Loucy (cell line): Measurements from ENCODE around the gene WBP1L.
A peak's percentile ranks its signal among the peaks of the same experiment; 100 is the strongest.
"Not testable (repeated sequence)": the region's sequence is repeated elsewhere in the genome, so short reads cannot be mapped to it uniquely, and the experiment has no call there.

Experiments used
- H2AFZ ChIP-seq: fragments of 200-600 bp; sonication (generic); 2 replicates; pipeline ENCODE4 v1.6.0; 2016; ENCODE audit warnings: antibody characterized with exemption, mild to moderate bottlenecking, low read length, moderate library complexity
- H3F3A ChIP-seq: fragments of 200-600 bp; 2 replicates; pipeline ENCODE4 v1.6.0; 2016; ENCODE audit warnings: antibody characterized with exemption, low read depth, mild to moderate bottlenecking
- H3K27me3 ChIP-seq: fragments of 200-600 bp; sonication (generic); 2 replicates; pipeline ENCODE4 v1.6.1; 2014; ENCODE audit warnings: low read length, mild to moderate bottlenecking; ENCODE audit not compliant: insufficient read depth, poor library complexity, severe bottlenecking
- H3K36me3 ChIP-seq: fragments of 200-600 bp; sonication (generic); 2 replicates; pipeline ENCODE4 v1.6.1; 2016; ENCODE audit warnings: low read length; ENCODE audit not compliant: insufficient read depth
- H3K4me1 ChIP-seq: fragments of 200-600 bp; sonication (generic); 2 replicates; pipeline ENCODE4 v1.5.1; 2014; ENCODE audit warnings: low read length, mild to moderate bottlenecking; ENCODE audit not compliant: insufficient read depth, poor library complexity, severe bottlenecking
- H3K4me2 ChIP-seq: fragments of 200-600 bp; sonication (generic); 2 replicates; pipeline ENCODE4 v1.6.0; 2014; ENCODE audit warnings: antibody characterized with exemption, low read length, low read depth, mild to moderate bottlenecking; ENCODE audit not compliant: poor library complexity, severe bottlenecking
- H3K4me3 ChIP-seq: fragments of 200-600 bp; sonication (generic); 2 replicates; pipeline ENCODE4 v1.5.1; 2014; ENCODE audit warnings: low read length, mild to moderate bottlenecking, mixed read lengths; ENCODE audit not compliant: poor library complexity, severe bottlenecking
- H3K79me2 ChIP-seq: fragments of 200-600 bp; sonication (generic); 2 replicates; pipeline ENCODE4 v1.6.1; 2014; ENCODE audit warnings: low read length; ENCODE audit not compliant: insufficient read depth
- H3K9ac ChIP-seq: fragments of 200-600 bp; sonication (generic); 2 replicates; pipeline ENCODE4 v1.6.0; 2014; ENCODE audit warnings: mild to moderate bottlenecking, low read depth, low read length, moderate library complexity; ENCODE audit not compliant: poor library complexity, severe bottlenecking
- H3K9me2 ChIP-seq: fragments of 200-600 bp; sonication (generic); replicated peaks from 2 replicates; pipeline ENCODE4 v1.6.1; 2016; ENCODE audit warnings: low read depth, low read length, mixed read lengths
- H3K9me3 ChIP-seq: fragments of 200-600 bp; sonication (generic); 2 replicates; pipeline ENCODE4 v1.6.1; 2014; ENCODE audit warnings: mild to moderate bottlenecking, antibody characterized with exemption, low read length, low read depth; ENCODE audit not compliant: insufficient read depth
- H4K20me1 ChIP-seq: fragments of 200-600 bp; sonication (generic); 2 replicates; pipeline ENCODE4 v1.6.0; 2014; ENCODE audit warnings: antibody characterized with exemption, low read length, mild to moderate bottlenecking; ENCODE audit not compliant: insufficient read depth, poor library complexity, severe bottlenecking
- EZH2phosphoT487 ChIP-seq: fragments of 200-600 bp; IDR thresholded peaks from 2 replicates; pipeline ENCODE4 v1.6.1; 2018; ENCODE audit warnings: antibody characterized with exemption, mild to moderate bottlenecking, moderate library complexity, borderline replicate concordance
- TF ChIP-seq, protein P1 (sequence below): fragments of 200-600 bp; sonication (generic); conservative IDR thresholded peaks from 2 replicates; pipeline ENCODE4 v1.5.1; 2014; ENCODE audit warnings: mild to moderate bottlenecking, antibody characterized with exemption, low read length

WBP1L gene

DNA sequence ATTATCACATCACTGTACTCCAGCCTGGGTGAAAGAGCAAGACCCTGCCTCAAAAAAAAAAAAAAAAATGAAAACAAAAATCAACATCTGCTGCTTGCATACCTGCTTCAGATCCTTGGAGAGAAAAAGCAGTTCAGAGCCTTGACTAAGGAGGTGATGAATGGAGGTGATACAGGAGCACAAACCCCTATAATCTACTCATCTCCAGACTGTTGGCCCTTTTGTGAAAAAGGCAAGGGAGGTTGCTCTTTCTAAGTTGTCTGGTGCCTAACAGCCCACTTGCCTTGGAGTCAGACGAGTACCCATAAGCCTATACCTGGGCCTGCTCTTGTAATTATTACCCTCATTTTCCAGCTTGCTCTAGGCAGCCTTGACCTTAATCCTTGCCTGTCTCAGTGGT is 27.9 kb upstream of the WBP1L start:
- H3K27me3 ChIP-seq, result no peaks in the 10 kb centered on the region
- no peaks in the 10 kb centered on the region for H4K20me1 ChIP-seq
- H3K4me2 ChIP-seq, result peak overlapping the region; percentile 89

GRCh38 chr10:102716900-102717565 is 26.7 kb upstream of the WBP1L start:
- not testable (repeated sequence) for H3K9me3 ChIP-seq, H3K4me3 ChIP-seq, H4K20me1 ChIP-seq, H3K9me2 ChIP-seq, H3K27me3 ChIP-seq, H2AFZ ChIP-seq, H3K9ac ChIP-seq, H3K36me3 ChIP-seq, H3F3A ChIP-seq
- Histone ChIP-seq H3K4me2 (peak overlapping the region; percentile 40), H3K4me1 (peaks cover 49% of the 10 kb centered on the region), H3K79me2 (peaks cover 72% of the 10 kb centered on the region)

More for the DNA sequence above, 27.9 kb upstream of the WBP1L start:
- peaks cover 76% of the 10 kb centered on the region for H3K79me2 ChIP-seq
- TF ChIP-seq, protein P1, sequence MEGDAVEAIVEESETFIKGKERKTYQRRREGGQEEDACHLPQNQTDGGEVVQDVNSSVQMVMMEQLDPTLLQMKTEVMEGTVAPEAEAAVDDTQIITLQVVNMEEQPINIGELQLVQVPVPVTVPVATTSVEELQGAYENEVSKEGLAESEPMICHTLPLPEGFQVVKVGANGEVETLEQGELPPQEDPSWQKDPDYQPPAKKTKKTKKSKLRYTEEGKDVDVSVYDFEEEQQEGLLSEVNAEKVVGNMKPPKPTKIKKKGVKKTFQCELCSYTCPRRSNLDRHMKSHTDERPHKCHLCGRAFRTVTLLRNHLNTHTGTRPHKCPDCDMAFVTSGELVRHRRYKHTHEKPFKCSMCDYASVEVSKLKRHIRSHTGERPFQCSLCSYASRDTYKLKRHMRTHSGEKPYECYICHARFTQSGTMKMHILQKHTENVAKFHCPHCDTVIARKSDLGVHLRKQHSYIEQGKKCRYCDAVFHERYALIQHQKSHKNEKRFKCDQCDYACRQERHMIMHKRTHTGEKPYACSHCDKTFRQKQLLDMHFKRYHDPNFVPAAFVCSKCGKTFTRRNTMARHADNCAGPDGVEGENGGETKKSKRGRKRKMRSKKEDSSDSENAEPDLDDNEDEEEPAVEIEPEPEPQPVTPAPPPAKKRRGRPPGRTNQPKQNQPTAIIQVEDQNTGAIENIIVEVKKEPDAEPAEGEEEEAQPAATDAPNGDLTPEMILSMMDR, result no peak
- no peak for TF ChIP-seq EZH2phosphoT487
- H2AFZ ChIP-seq, result no peak overlapping the region
- peaks cover 54% of the 10 kb centered on the region for H3K4me1 ChIP-seq
- peak overlapping the region; percentile 77 for H3K9ac ChIP-seq
- no peaks in the 10 kb centered on the region for H3K9me2 ChIP-seq
- H3K36me3 ChIP-seq, result no peaks in the 10 kb centered on the region
- H3K4me3 ChIP-seq, result peak overlapping the region; percentile 87
- H3K9me3 ChIP-seq, result no peaks in the 10 kb centered on the region
- no peaks in the 10 kb centered on the region for H3F3A ChIP-seq

DNA sequence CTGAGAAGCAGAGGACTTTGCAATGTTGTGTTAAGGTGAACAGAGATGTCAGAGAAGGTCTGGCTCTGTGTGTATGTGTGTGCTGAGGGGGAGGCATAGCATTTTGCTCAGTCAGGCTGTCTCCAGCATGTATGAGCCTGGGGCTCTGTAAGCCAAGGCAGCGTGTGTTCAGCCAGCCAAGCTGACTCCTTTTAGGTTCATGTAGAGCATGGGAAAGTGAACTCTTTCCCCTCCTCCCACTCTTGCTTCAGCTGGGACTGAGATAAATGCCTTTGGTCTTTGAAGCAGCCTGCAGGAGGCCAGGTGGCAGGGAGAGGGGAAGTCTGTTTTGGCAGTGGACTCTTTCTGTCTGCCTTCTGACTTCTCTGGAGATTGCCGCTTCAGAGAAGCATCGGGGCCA is 25.5 kb upstream of the WBP1L start:
- Histone ChIP-seq H3F3A (no peaks in the 10 kb centered on the region), H3K9ac (peak overlapping the region; percentile 19), H2AFZ (no peak overlapping the region), H3K4me2 (peak overlapping the region; percentile 40), H3K9me2 (no peaks in the 10 kb centered on the region), H3K4me1 (peaks cover 38% of the 10 kb centered on the region), H3K4me3 (peak overlapping the region; percentile 1), H3K36me3 (no peaks in the 10 kb centered on the region), H4K20me1 (no peaks in the 10 kb centered on the region), H3K79me2 (peaks cover 60% of the 10 kb centered on the region), H3K9me3 (no peaks in the 10 kb centered on the region), H3K27me3 (no peaks in the 10 kb centered on the region)
- TF ChIP-seq, protein P1, result no peak
- no peak for TF ChIP-seq EZH2phosphoT487

DNA sequence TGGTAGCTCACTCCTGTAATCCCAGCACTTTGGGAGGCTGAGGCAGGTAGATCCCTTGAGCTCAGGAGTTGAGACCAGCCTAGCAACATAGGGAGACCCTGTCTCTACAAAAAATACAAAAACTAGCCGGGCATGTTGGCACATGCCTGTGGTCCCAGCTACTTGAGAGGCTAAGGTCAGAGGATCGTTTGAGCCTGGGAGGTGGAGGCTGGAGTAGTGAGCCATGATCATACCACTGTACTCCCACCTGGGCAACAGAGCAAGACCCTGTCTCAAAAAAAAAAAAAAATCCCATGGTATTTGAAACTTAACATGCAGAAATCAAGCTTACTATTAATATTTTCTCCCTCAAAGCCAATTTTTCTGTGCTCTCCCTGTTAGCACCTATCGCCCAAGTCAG is 23.4 kb upstream of the WBP1L start:
- Histone ChIP-seq H3K4me3 (no peak overlapping the region), H3K27me3 (no peaks in the 10 kb centered on the region), H3F3A (no peaks in the 10 kb centered on the region), H3K9me3 (no peaks in the 10 kb centered on the region), H3K79me2 (peaks cover 56% of the 10 kb centered on the region), H3K9ac (peak overlapping the region; percentile 48), H2AFZ (no peak overlapping the region), H3K4me1 (peaks cover 34% of the 10 kb centered on the region), H3K9me2 (no peaks in the 10 kb centered on the region), H3K4me2 (no peak overlapping the region), H3K36me3 (no peaks in the 10 kb centered on the region), H4K20me1 (no peaks in the 10 kb centered on the region)
- no peak for TF ChIP-seq EZH2phosphoT487
- TF ChIP-seq, protein P1, result no peak
